ENCODE results near the gene SHROOM1. TPM values are rescaled to one million over a fixed set of nuclear protein-coding genes. Genes with fewer than 3 reads are reported as not detected.

Gene SHROOM1
- total and polyA plus RNA-seq, 8 donors: 8.1 to 20.6 (median 10.0) TPM

DNA sequence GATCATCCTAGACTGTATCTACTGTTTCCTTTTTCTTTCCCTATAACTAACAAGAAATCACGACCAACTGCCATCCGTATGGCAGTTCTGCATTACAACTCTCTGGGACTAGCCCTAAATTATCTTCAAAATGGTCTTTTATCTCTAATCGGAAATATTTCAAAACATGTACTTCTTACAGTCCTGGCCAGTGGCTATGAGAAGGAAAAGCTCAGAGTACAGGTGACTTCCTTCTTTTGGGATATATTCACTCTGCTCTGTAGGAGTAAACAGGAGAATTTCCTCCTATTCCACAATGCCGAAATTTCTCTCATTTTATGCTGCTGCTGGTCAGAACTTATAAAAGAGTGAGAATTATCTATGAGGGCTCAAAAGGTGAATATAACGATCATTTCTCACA lies 51.6 kb downstream of the SHROOM1 start:
- Histone ChIP-seq H3K36me3 (no peaks in the 10 kb centered on the region), H3K4me3 (no peak overlapping the region), H3K27me3 (peaks cover 0 to 70% of the 10 kb centered on the region in 2 donors), H3K9me3 (no peaks in the 10 kb centered on the region), H3K27ac (no peak overlapping the region), H3K4me1 (peaks cover 14 to 35% of the 10 kb centered on the region in 2 donors)
- TF ChIP-seq, protein P1, sequence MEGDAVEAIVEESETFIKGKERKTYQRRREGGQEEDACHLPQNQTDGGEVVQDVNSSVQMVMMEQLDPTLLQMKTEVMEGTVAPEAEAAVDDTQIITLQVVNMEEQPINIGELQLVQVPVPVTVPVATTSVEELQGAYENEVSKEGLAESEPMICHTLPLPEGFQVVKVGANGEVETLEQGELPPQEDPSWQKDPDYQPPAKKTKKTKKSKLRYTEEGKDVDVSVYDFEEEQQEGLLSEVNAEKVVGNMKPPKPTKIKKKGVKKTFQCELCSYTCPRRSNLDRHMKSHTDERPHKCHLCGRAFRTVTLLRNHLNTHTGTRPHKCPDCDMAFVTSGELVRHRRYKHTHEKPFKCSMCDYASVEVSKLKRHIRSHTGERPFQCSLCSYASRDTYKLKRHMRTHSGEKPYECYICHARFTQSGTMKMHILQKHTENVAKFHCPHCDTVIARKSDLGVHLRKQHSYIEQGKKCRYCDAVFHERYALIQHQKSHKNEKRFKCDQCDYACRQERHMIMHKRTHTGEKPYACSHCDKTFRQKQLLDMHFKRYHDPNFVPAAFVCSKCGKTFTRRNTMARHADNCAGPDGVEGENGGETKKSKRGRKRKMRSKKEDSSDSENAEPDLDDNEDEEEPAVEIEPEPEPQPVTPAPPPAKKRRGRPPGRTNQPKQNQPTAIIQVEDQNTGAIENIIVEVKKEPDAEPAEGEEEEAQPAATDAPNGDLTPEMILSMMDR (IDR thresholded peaks at IDR 0.05): no peak
- ATAC-seq (no peak), DNase-seq (no peak)
- intact Hi-C loops (cut with DNase I): no loop called here

DNA sequence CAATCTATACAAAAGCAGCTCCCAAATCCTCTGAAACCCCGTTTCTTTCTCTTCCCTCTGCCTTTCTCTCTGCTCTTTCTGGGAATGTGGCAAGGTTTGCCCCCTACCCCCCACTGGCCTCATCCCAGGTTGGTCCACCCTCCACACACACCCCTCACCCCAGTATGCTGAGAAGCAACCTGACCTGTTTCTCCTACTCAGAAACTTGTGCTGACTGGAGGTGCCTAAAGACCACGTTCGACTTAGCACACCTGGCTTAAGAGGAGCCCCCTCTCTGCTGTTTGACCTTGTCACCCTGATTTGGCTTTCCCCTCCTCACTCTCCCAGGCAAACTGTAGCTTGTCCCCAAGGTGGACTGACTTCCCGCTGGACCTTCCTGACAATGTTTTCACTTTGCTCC lies 52.3 kb downstream of the SHROOM1 start:
- TF ChIP-seq, protein P1 (IDR thresholded peaks at IDR 0.05): no peak
- Histone ChIP-seq H3K27ac (no peak overlapping the region), H3K36me3 (no peaks in the 10 kb centered on the region), H3K4me1 (peaks cover 14 to 35% of the 10 kb centered on the region in 2 donors), H3K4me3 (peak overlapping the region; percentile 71 to 80), H3K27me3 (peaks cover 0 to 63% of the 10 kb centered on the region in 2 donors), H3K9me3 (no peaks in the 10 kb centered on the region)
- intact Hi-C loops (cut with DNase I): no loop called here
- DNase-seq (no peak), ATAC-seq (no peak)

DNA sequence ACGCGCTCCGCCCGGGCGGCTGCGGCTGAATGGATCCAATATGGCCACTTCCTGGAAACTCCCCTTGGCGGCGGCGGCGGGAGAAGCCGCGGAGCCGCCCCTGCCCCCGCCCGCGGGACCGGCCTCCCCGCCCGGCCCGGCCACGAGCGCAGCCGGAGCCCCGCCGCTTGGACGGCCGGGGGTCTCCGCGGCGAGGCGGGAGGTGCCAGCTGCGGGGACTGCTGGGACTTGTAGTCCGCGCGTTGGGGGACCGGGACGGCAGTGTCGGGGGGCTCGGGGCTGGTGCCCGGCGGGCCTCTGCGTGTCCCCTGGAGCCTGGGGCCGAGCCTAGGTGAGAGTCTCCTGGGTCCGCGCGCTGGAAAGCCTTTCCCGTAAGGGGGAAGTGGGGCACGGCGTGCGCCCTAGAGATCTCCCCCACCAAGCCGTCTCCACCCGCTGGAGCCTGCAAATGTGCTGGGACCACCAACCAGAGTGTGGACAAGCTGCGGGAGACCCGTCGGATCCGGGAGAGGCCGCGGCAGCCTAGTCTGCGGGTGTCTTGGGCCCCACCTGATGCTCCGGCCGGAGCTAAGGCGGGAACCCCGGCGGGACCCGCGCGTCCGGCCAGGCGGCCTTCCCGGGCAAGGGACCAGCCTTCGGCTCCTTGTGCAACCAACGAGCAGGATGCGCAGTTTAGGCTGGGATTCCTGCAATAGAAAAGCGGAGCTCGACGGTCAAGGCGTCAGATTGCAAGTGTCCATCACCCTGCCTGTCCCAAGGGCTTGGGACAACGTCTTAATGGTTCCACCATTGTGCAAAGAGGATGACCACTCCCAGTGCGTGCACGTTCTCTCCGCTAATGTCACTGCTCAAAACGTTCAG lies 53.0 kb downstream of the SHROOM1 start, which contains the start of gene SEPTIN8:
Gene SEPTIN8 (minus strand): TSS at position 31 of the 861 bp plus-strand sequence. CDS start 102 bp downstream, outside the sequence.
- peak; percentile 73 for ATAC-seq
- no peaks in the 10 kb centered on the region for H3K9me3 ChIP-seq
- H3K27ac ChIP-seq: peak within 1 kb of the TSS; percentile 56 to 73
- H3K4me1 ChIP-seq: peaks cover 14 to 32% of the 10 kb centered on the region in 2 donors
- H3K4me3 ChIP-seq: peak within 1 kb of the TSS; percentile 71 to 80
- intact Hi-C loops (cut with DNase I): no loop called here
- DNase-seq: peak; percentile 39 to 84 (median 55)
- no peaks in the 10 kb centered on the region for H3K36me3 ChIP-seq
- H3K27me3 ChIP-seq: peaks cover 0 to 57% of the 10 kb centered on the region in 2 donors
- TF ChIP-seq, protein P1 (IDR thresholded peaks at IDR 0.05): no peak

DNA sequence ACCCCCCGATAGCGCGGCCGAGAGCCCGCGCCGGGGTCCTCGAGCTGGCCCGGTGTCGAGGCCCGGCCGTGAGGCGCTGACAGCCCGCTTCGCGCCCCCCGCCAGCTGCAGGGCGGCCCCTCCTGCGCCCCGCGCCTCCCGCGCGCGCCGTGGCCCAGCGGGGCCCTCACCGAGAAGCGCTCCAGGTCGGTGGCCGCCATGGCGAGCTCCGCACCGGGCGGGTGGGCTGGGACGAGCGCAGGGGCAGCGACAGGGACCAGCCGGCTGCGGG lies 53.6 kb downstream of the SHROOM1 start:
- H3K4me3 ChIP-seq: peak overlapping the region; percentile 71 to 80
- no peaks in the 10 kb centered on the region for H3K36me3 ChIP-seq
- TF ChIP-seq, protein P1 (IDR thresholded peaks at IDR 0.05): no peak
- no peak for ATAC-seq
- peaks cover 14 to 28% of the 10 kb centered on the region in 2 donors for H3K4me1 ChIP-seq
- DNase-seq: no peak
- intact Hi-C loops (cut with DNase I): no loop called here
- peaks cover 0 to 57% of the 10 kb centered on the region in 2 donors for H3K27me3 ChIP-seq
- H3K27ac ChIP-seq: peak overlapping the region; percentile 56 to 73
- no peaks in the 10 kb centered on the region for H3K9me3 ChIP-seq

DNA sequence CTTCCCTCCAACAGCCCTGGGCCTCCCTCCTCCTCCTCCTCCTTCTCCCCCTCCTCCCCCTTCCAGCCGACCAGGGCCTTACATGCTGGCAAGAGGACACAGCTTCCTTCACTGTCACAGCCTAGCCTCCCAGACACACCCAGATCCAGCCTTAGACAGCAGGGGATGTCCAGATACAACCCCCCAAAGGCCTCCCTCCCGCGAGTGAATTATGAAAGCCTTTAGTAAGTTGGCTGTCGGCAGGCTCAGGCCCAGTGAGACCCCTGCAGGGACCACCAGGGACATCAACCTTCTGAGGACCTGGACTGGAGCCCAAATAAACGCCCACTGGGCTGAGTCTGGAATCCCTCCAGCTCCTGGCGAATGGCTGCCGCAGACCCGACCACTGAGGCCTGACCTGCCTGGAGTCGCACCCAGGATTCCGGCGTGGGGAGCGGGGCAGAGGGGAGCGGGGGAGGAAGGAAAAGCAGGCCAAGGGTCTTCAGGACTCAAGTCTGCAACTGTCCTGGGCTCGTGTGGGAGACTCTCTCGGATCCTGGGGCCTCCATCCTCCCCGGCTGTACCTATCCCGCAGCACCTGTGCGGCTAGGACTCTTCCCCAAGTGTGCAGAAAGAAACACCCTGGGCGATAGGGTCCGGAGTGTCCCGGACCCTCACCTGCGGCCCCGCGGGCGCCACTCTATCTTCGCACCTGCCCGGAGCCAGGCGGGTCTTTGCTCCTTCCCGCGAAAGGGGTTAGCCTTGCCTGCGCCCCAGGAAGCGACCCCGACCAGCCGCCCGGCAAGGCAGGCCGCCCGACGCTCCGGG lies 54.1 kb downstream of the SHROOM1 start:
- peak; percentile 39 for ATAC-seq
- intact Hi-C loops (cut with DNase I): no loop called here
- peak overlapping the region; percentile 56 to 73 for H3K27ac ChIP-seq
- H3K9me3 ChIP-seq: no peaks in the 10 kb centered on the region
- peak in 2 of 4 donors; percentile 29 to 58 for DNase-seq
- TF ChIP-seq, protein P1 (IDR thresholded peaks at IDR 0.05): no peak
- peaks cover 14 to 32% of the 10 kb centered on the region in 2 donors for H3K4me1 ChIP-seq
- H3K4me3 ChIP-seq: peak overlapping the region; percentile 71 to 80
- H3K27me3 ChIP-seq: peaks cover 0 to 57% of the 10 kb centered on the region in 2 donors
- H3K36me3 ChIP-seq: no peaks in the 10 kb centered on the region

Data from left lung (tissue), 10 donors.